AG04450 (cell line): ENCODE results near the gene CCSER2. TPM values are rescaled to one million over a fixed set of nuclear protein-coding genes. Genes with fewer than 3 reads are reported as not detected.
"Not testable (repeated sequence)": the region's sequence is repeated elsewhere in the genome, so short reads cannot be mapped to it uniquely, and the experiment has no call there.

ENCODE experiments used
- CTCF ChIA-PET: fragments of 300-600, 350-600 bp; formaldehyde crosslinking; extraction: SDS; loops from one replicate; lab custom pipeline; 2022; ENCODE audit warnings: antibody characterized with exemption, inconsistent platforms; lab: Charles Lee
- POLR2A ChIA-PET: fragments of 350-600 bp; formaldehyde crosslinking; extraction: SDS; loops from one replicate; lab custom pipeline; 2021; ENCODE audit warnings: antibody characterized with exemption, inconsistent platforms; lab: Yijun Ruan, JAX
- DNase-seq: peaks from one replicate; pipeline ENCODE4 v3.0.0-alpha.2; 2011; ENCODE audit warnings: low read depth, low spot score
- H3K27ac ChIP-seq: one replicate; pipeline ENCODE4 v1.5.1; 2012; ENCODE audit warnings: low read depth, low read length, control low read depth
- H3K27me3 ChIP-seq: one replicate; pipeline ENCODE4 v1.6.0; 2012; ENCODE audit warnings: low read length; ENCODE audit not compliant: control insufficient read depth, insufficient read depth
- H3K4me3 ChIP-seq: 2 replicates; pipeline ENCODE4 v1.5.1; 2011; ENCODE audit warnings: mild to moderate bottlenecking, low read depth, low read length, control low read depth
- H3K9me3 ChIP-seq: 2 replicates; pipeline ENCODE4 v1.5.1; 2012; ENCODE audit warnings: low read length; ENCODE audit not compliant: control insufficient read depth, insufficient read depth
- polyA plus RNA-seq: library from polyadenylated mRNA; depleted of rRNA; stranded (reverse); fragments of >200 nt; gene quantifications from 2 replicates; pipeline ENCODE4 v1.2.3, GENCODE V29; 2011
- TF ChIP-seq, protein P1 (sequence below): IDR thresholded peaks from 2 replicates; pipeline ENCODE4 v1.5.1; 2011; ENCODE audit warnings: low read depth, low read length, control low read depth, inconsistent platforms

CCSER2 gene
- polyA plus RNA-seq, 1 experiment: 51.0 TPM

DNA sequence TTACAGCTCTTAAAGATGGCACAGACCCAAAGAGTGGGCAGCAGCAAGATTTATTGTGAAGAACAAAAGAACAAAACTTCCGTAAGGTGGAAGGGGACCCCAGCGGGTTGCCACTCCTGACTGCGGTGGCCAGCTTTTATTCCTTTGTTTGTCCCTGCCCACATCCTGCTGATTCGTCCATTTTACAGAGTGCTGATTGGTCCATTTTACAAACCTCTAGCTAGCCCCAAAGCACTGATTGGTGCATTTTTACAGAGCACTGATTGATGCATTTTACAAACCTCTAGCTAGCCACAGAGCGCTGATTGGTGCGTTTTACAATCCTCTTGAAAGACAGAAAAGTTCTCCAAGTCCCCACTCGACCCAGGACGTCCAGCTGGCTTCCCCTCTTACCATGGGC, 16.8 kb upstream of the CCSER2 start:
- peaks cover 6% of the 10 kb centered on the region; the same call in 1 of the 2 replicates for H3K9me3 ChIP-seq
- H3K4me3 ChIP-seq: no peak overlapping the region
- CTCF ChIA-PET: interaction anchor here (0.6 to 3.2 kb wide), 3 partner anchors 47 to 469 kb away, joined by 3 to 15 read pairs (median 10); no protein-coding TSS in a partner anchor
- no peaks in the 10 kb centered on the region for H3K27me3 ChIP-seq
- DNase-seq: no peak
- H3K27ac ChIP-seq: no peak overlapping the region
- TF ChIP-seq, protein P1, sequence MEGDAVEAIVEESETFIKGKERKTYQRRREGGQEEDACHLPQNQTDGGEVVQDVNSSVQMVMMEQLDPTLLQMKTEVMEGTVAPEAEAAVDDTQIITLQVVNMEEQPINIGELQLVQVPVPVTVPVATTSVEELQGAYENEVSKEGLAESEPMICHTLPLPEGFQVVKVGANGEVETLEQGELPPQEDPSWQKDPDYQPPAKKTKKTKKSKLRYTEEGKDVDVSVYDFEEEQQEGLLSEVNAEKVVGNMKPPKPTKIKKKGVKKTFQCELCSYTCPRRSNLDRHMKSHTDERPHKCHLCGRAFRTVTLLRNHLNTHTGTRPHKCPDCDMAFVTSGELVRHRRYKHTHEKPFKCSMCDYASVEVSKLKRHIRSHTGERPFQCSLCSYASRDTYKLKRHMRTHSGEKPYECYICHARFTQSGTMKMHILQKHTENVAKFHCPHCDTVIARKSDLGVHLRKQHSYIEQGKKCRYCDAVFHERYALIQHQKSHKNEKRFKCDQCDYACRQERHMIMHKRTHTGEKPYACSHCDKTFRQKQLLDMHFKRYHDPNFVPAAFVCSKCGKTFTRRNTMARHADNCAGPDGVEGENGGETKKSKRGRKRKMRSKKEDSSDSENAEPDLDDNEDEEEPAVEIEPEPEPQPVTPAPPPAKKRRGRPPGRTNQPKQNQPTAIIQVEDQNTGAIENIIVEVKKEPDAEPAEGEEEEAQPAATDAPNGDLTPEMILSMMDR: no peak
- POLR2A ChIA-PET: no interaction called here

DNA sequence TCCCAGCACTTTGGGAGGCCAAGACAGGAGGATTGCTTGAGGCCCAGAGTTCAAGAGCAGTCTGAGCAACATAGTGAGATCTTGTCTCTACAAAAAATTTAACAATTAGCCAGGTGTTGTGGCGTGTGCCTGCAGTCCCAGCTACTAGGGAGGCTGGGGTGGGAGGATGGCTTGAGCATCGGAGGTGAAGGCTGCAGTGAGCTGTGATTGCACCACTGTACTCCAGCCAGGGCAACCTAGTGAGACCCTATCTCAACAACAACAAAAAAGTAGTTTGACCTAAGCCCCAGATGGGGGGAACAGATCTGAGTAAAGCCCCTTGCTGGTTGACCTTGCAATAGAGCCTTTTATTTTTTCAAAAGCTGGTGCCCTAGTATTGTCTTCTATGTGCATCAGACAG, 15.6 kb upstream of the CCSER2 start:
- ChIA-PET CTCF (interaction anchor here (3.2 kb wide), 1 partner anchor 48 kb away, joined by 10 read pairs; no protein-coding TSS in a partner anchor), POLR2A (no interaction called here)
- Histone ChIP-seq H3K9me3 (peaks cover 6% of the 10 kb centered on the region; the same call in 1 of the 2 replicates), H3K27ac (no peak overlapping the region), H3K27me3 (no peaks in the 10 kb centered on the region), H3K4me3 (no peak overlapping the region)
- no peak for DNase-seq
- TF ChIP-seq, protein P1: no peak

DNA sequence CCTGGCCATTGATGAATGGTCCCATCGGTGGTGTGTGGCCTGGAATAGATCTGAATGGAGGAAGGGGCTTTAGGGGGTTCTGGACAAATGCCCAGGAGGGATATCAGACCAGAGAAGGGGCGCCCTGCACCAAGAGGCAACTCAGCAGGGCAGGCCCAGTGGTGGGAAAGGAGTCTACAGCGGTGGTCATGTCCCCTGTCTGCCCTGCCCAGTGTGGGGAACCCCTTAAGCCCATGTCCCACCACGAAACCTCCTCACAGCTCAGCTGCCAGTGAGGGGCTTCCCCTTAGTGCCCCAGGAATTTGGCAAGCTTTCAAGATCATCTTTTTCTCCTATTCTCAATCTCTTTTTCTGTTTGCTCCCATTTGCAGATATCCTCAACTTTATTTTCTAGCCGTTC, 14.1 kb upstream of the CCSER2 start:
- peaks cover 6% of the 10 kb centered on the region; the same call in 1 of the 2 replicates for H3K9me3 ChIP-seq
- H3K4me3 ChIP-seq: no peak overlapping the region
- H3K27ac ChIP-seq: no peak overlapping the region
- H3K27me3 ChIP-seq: no peaks in the 10 kb centered on the region
- TF ChIP-seq, protein P1: no peak
- CTCF ChIA-PET: no interaction called here
- no peak for DNase-seq
- POLR2A ChIA-PET: no interaction called here

DNA sequence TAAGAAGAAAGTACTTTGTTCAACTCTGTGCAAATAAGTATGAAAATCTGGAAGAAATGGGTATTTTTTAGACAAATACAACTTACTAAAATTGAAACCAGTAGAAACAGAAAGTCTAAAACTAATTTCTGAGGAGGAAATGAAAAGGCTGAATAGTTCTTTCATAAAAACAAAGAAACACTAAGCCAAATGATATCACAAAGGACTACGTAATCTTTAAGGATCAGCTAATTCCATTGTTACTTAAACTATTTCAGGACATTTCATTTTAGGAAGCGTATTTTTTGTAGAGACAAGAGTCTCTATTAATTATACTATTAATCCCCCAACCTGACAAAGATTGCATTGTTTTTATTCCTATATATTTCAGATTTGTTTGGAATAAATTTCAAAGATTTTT, 11.2 kb upstream of the CCSER2 start:
- H3K27me3 ChIP-seq: no peaks in the 10 kb centered on the region
- no peak overlapping the region for H3K4me3 ChIP-seq
- H3K27ac ChIP-seq: no peak overlapping the region
- TF ChIP-seq, protein P1: no peak
- H3K9me3 ChIP-seq: no peaks in the 10 kb centered on the region
- DNase-seq: no peak
- CTCF ChIA-PET: no interaction called here
- POLR2A ChIA-PET: no interaction called here

DNA sequence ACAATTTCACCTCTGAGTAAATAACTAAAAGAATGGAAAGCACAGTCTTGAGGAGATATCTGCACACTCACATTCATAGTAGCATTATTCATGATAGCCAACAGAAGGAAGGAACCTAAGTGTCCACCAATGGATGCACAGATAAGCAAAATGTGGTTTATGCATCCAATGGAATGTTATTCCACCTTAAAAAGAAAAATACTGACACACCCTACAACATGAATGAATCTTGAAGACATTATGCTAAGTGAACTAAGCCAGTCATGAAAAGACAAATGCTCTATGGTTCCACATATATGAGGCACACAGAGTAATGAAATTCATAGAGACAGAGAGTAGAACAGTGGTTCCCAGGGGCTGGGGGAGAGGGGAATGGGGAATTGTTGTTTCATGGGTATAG, 6.5 kb upstream of the CCSER2 start:
- ChIA-PET POLR2A (no interaction called here), CTCF (no interaction called here)
- H3K27me3 ChIP-seq: no peaks in the 10 kb centered on the region
- H3K4me3 ChIP-seq: no peak overlapping the region
- DNase-seq: no peak
- H3K27ac ChIP-seq: no peak overlapping the region
- H3K9me3 ChIP-seq: no peaks in the 10 kb centered on the region
- TF ChIP-seq, protein P1: no peak

DNA sequence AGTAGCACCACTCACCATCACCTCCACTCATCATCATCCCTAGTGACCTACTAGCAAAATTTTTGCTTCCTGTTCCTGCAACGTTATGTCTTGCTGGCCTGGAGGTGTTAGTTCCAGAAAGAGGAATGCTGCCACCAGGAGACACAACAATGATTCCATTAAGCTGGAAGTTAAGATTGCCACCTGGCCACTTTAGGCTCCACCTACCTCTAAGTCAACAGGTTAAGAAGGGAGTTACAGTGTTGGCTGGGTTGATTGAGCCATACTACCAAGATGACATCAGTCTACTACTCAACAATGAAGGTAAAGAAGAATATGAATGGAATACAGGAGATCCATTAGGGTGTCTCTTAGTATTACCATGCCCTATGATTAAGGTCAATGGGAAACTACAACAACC, 4.8 kb upstream of the CCSER2 start:
- H3K4me3 ChIP-seq, CTCF ChIA-PET, DNase-seq, H3K9me3 ChIP-seq, H3K27ac ChIP-seq, H3K27me3 ChIP-seq, POLR2A ChIA-PET: not testable (repeated sequence)

DNA sequence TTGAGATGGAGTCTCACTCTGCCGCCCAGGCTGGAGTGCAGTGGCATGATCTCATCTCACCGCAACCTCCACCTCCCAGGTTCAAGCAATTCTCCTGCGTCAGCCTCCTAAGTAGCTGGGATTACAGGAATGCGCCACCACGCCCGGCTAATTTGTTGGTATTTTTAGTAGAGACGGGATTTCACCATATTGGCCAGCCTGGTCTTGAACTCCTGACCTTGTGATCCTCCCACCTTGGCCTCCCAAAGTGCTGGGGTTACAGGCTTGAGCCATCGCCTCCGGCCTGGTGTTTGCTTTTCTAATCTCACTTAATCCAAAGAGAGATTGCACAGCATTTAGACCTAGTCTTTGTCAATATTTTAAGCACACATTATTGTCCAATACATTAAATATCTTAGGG, 1.4 kb upstream of the CCSER2 start:
- H3K4me3 ChIP-seq, H3K27ac ChIP-seq, H3K27me3 ChIP-seq, DNase-seq, POLR2A ChIA-PET, H3K9me3 ChIP-seq: not testable (repeated sequence)
- CTCF ChIA-PET: interaction anchor here (2.8 kb wide), 1 partner anchor 210 kb away, joined by 9 read pairs; no protein-coding TSS in a partner anchor
